Stimulated activated memory B cell treated with anti-CD40 and anti-IgM and Interleukin-4, amounts not matched to agents 10 μg/mL and 1 μg/mL and 100 μg/mL, for 72 hours (primary cell): ENCODE data around the gene RUSC1.
"Not testable (repeated sequence)": the region's sequence is repeated elsewhere in the genome, so short reads cannot be mapped to it uniquely, and the experiment has no call there.

ENCODE experiments used
- ATAC-seq: fragments of 150-1000 bp; cut with Tn5 transposase; 2 replicates; pipeline ENCODE4 v1.10.0; 2021
- H3K27ac Mint-ChIP-seq: one replicate; pipeline ENCODE4 v1.8.0; 2022; ENCODE audit warnings: mild to moderate bottlenecking, mixed read lengths
- H3K27me3 Mint-ChIP-seq: one replicate; pipeline ENCODE4 v1.8.0; 2022; ENCODE audit warnings: mixed read lengths
- H3K36me3 Mint-ChIP-seq: one replicate; pipeline ENCODE4 v1.8.0; 2022; ENCODE audit warnings: mixed read lengths
- H3K4me1 Mint-ChIP-seq: one replicate; pipeline ENCODE4 v1.8.0; 2022; ENCODE audit warnings: mixed read lengths
- H3K4me3 Mint-ChIP-seq: one replicate; pipeline ENCODE4 v1.8.0; 2022; ENCODE audit warnings: mild to moderate bottlenecking, moderate library complexity, mixed read lengths
- H3K9me3 Mint-ChIP-seq: one replicate; pipeline ENCODE4 v1.8.0; 2022; ENCODE audit warnings: mixed read lengths

RUSC1 gene

DNA sequence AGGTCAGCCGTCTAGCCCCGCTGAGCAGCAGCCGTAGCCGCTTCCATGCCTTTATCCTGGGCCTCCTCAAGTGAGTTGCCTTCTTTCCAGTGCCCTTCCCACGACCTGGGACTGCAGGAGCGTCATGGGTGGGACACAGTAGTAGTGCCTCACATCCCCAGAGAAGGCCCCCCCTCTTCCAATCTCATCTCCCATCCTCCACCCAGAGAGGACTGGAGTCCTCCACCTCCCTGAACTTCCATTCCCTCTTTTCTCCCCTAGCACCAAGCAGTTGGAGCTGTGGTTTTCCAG, 4.9 kb downstream of the RUSC1 start:
- H3K27me3 Mint-ChIP-seq, result no peaks in the 10 kb centered on the region
- no peaks in the 10 kb centered on the region for H3K9me3 Mint-ChIP-seq
- peak overlapping the region; percentile 79 for H3K27ac Mint-ChIP-seq
- peaks cover 10% of the 10 kb centered on the region for H3K36me3 Mint-ChIP-seq
- no peak for ATAC-seq
- H3K4me3 Mint-ChIP-seq, result no peak overlapping the region
- peaks cover 34% of the 10 kb centered on the region for H3K4me1 Mint-ChIP-seq

GRCh38 chr1:155326020-155326526, 5.4 kb downstream of the RUSC1 start:
- peaks cover 28% of the 10 kb centered on the region for H3K4me1 Mint-ChIP-seq
- H3K4me3 Mint-ChIP-seq, result peak overlapping the region; percentile 21
- peaks cover 13% of the 10 kb centered on the region for H3K36me3 Mint-ChIP-seq
- H3K27ac Mint-ChIP-seq, result peak overlapping the region; percentile 4
- no peak for ATAC-seq
- no peaks in the 10 kb centered on the region for H3K9me3 Mint-ChIP-seq
- no peaks in the 10 kb centered on the region for H3K27me3 Mint-ChIP-seq

- H3K27me3 Mint-ChIP-seq, result no peaks in the 10 kb centered on the region
- H3K27ac Mint-ChIP-seq, result no peak overlapping the region
- no peak overlapping the region for H3K4me3 Mint-ChIP-seq
- H3K9me3 Mint-ChIP-seq, result no peaks in the 10 kb centered on the region
- H3K4me1 Mint-ChIP-seq, result peaks cover 23% of the 10 kb centered on the region
- ATAC-seq, result no peak
- peaks cover 19% of the 10 kb centered on the region for H3K36me3 Mint-ChIP-seq
Observed at GRCh38 chr1:155326631-155327037, 5.9 kb downstream of the RUSC1 start.

GRCh38 chr1:155327981-155328380, 7.3 kb downstream of the RUSC1 start:
- H3K27me3 Mint-ChIP-seq, result no peaks in the 10 kb centered on the region
- peaks cover 13% of the 10 kb centered on the region for H3K4me1 Mint-ChIP-seq
- H3K27ac Mint-ChIP-seq, result no peak overlapping the region
- no peak overlapping the region for H3K4me3 Mint-ChIP-seq
- ATAC-seq, result no peak
- H3K9me3 Mint-ChIP-seq, result no peaks in the 10 kb centered on the region
- H3K36me3 Mint-ChIP-seq, result peaks cover 20% of the 10 kb centered on the region

GRCh38 chr1:155328856-155329255, 8.2 kb downstream of the RUSC1 start:
- not testable (repeated sequence) for H3K27ac Mint-ChIP-seq, H3K4me3 Mint-ChIP-seq, ATAC-seq, H3K27me3 Mint-ChIP-seq, H3K9me3 Mint-ChIP-seq
- Mint-ChIP-seq H3K36me3 (peaks cover 26% of the 10 kb centered on the region), H3K4me1 (peaks cover 13% of the 10 kb centered on the region)

GRCh38 chr1:155329980-155330598, 9.4 kb downstream of the RUSC1 start:
- Mint-ChIP-seq H3K27me3 (no peaks in the 10 kb centered on the region), H3K4me3 (no peak overlapping the region), H3K27ac (peak overlapping the region; percentile 64), H3K36me3 (peaks cover 26% of the 10 kb centered on the region), H3K9me3 (no peaks in the 10 kb centered on the region), H3K4me1 (peaks cover 9% of the 10 kb centered on the region)
- no peak for ATAC-seq

- Mint-ChIP-seq H3K4me1 (no peaks in the 10 kb centered on the region), H3K4me3 (no peak overlapping the region), H3K36me3 (peaks cover 56% of the 10 kb centered on the region), H3K9me3 (no peaks in the 10 kb centered on the region), H3K27me3 (no peaks in the 10 kb centered on the region), H3K27ac (no peak overlapping the region)
- ATAC-seq, result no peak
Observed at GRCh38 chr1:155334962-155335361, 14.3 kb downstream of the RUSC1 start.

- H3K9me3 Mint-ChIP-seq, result no peaks in the 10 kb centered on the region
- no peak for ATAC-seq
- H3K27me3 Mint-ChIP-seq, result no peaks in the 10 kb centered on the region
- H3K4me1 Mint-ChIP-seq, result no peaks in the 10 kb centered on the region
- no peak overlapping the region for H3K27ac Mint-ChIP-seq
- H3K4me3 Mint-ChIP-seq, result no peak overlapping the region
- peaks cover 75% of the 10 kb centered on the region for H3K36me3 Mint-ChIP-seq
Observed at GRCh38 chr1:155339515-155340097, 18.9 kb downstream of the RUSC1 start.

- Mint-ChIP-seq H3K36me3 (peaks cover 79% of the 10 kb centered on the region), H3K4me1 (no peaks in the 10 kb centered on the region), H3K9me3 (no peaks in the 10 kb centered on the region), H3K27ac (no peak overlapping the region), H3K4me3 (no peak overlapping the region), H3K27me3 (no peaks in the 10 kb centered on the region)
- no peak for ATAC-seq
Observed at GRCh38 chr1:155342842-155343241, 22.1 kb downstream of the RUSC1 start.

DNA sequence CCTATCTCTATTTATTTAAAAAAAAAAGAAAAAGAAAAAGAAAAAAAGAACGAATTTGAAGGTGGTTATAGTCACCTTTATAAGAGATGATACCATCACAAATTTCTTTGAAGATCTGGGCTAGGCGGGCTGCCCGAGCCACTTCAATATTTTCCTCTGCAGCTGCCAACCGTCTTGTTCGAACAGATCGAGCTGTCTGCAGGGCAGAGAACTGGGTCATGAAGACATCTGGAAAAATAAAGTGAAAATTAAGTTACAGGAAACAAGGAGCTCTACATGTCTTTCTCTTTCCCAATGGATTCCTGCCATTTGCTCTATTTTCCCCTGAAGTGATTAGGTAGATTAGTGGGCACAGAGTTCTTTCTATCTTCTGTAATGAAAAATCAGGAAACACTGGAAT, 31.9 kb downstream of the RUSC1 start:
- no peaks in the 10 kb centered on the region for H3K9me3 Mint-ChIP-seq
- H3K27ac Mint-ChIP-seq, result no peak overlapping the region
- no peaks in the 10 kb centered on the region for H3K27me3 Mint-ChIP-seq
- peaks cover 52% of the 10 kb centered on the region for H3K36me3 Mint-ChIP-seq
- ATAC-seq, result no peak
- H3K4me3 Mint-ChIP-seq, result no peak overlapping the region
- no peaks in the 10 kb centered on the region for H3K4me1 Mint-ChIP-seq

DNA sequence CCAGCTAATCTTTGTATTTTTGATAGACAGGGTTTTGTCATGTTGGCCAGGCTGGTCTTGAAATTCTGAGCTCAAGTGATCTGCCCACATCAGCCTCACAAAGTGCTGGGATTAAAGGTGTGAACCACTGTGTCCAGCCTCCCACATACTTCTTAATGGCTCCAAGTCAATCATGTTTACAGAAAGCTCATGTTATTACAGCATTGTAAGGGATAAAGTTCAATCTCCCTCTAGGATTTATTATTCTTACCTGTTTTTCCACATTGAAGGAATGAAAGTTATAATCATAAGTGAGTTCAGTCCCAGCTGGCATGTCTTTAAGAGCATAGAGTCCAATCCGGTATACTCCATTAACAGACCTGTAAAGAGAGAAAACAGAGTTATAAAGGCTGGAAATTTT, 39.4 kb downstream of the RUSC1 start:
- Mint-ChIP-seq H3K9me3 (no peaks in the 10 kb centered on the region), H3K4me1 (no peaks in the 10 kb centered on the region), H3K36me3 (peaks cover 21% of the 10 kb centered on the region), H3K27me3 (no peaks in the 10 kb centered on the region), H3K27ac (no peak overlapping the region), H3K4me3 (no peak overlapping the region)
- no peak for ATAC-seq

- no peak for ATAC-seq
- no peaks in the 10 kb centered on the region for H3K9me3 Mint-ChIP-seq
- H3K4me1 Mint-ChIP-seq, result no peaks in the 10 kb centered on the region
- H3K27ac Mint-ChIP-seq, result no peak overlapping the region
- no peak overlapping the region for H3K4me3 Mint-ChIP-seq
- no peaks in the 10 kb centered on the region for H3K27me3 Mint-ChIP-seq
- H3K36me3 Mint-ChIP-seq, result peaks cover 54% of the 10 kb centered on the region
Observed at GRCh38 chr1:155379180-155379579, 58.5 kb downstream of the RUSC1 start.

DNA sequence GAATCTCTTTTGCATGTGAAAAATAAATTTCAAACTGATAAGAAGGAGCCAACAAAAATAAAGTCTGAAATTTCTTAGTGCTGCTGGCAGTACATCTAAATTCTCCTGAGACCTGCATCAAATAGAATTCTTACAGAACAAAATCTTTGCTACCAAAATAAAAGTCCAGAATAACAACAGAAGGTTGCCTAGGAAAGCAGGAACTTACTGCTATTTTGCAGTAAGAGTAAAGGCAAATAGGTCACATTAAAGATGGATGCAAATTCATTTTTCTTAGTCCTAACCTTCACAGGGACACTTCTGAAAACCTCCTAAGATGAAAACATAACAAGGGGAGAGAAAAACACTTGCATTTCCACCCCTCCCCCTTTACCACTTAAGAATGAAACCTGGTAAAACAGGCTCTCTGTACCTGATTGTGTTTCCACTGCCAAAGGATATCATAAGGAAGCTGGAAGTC, 59.0 kb downstream of the RUSC1 start:
- no peak overlapping the region for H3K27ac Mint-ChIP-seq
- peaks cover 54% of the 10 kb centered on the region for H3K36me3 Mint-ChIP-seq

More for the DNA sequence above, 59.0 kb downstream of the RUSC1 start:
- H3K9me3 Mint-ChIP-seq, result no peaks in the 10 kb centered on the region
- no peaks in the 10 kb centered on the region for H3K4me1 Mint-ChIP-seq
- no peak for ATAC-seq
- H3K4me3 Mint-ChIP-seq, result no peak overlapping the region
- H3K27me3 Mint-ChIP-seq, result no peaks in the 10 kb centered on the region
